Astrocyte (in vitro differentiated cells and primary cell): ENCODE data around the gene VPS13C.

Source experiments
- EZH2 ChIP-seq: IDR thresholded peaks from 2 replicates; pipeline ENCODE4 v1.6.1; 2012; ENCODE audit warnings: mild to moderate bottlenecking, low read length, inconsistent platforms; ENCODE audit not compliant: insufficient read depth
- TF ChIP-seq, protein P1 (sequence below): IDR thresholded peaks from 2 replicates; pipeline ENCODE4 v1.5.1; 2011; ENCODE audit warnings: low read depth, mild to moderate bottlenecking, inconsistent platforms, low read length, moderate library complexity; ENCODE audit not compliant: insufficient read depth

DNA sequence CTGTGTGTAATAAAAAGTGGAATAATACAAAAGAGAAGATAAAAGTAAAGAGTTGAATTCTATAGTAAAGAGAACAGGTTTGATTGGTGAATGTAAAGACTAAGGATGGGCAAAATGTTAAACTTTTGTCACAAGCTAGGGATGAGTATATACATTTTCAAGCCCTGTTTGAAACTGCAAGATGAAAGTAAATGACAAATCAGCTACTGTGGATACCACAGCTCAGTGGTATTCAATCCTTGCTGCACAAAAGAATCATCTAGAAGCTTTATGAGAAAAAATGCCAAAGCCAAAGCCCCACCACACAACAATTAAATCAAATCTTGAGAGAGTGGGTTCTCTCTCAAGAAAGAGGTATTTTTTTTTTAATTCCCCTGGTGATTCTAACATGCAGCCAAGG lies 67.7 kb downstream of the VPS13C start:
- TF ChIP-seq EZH2: no peak
- TF ChIP-seq, protein P1, sequence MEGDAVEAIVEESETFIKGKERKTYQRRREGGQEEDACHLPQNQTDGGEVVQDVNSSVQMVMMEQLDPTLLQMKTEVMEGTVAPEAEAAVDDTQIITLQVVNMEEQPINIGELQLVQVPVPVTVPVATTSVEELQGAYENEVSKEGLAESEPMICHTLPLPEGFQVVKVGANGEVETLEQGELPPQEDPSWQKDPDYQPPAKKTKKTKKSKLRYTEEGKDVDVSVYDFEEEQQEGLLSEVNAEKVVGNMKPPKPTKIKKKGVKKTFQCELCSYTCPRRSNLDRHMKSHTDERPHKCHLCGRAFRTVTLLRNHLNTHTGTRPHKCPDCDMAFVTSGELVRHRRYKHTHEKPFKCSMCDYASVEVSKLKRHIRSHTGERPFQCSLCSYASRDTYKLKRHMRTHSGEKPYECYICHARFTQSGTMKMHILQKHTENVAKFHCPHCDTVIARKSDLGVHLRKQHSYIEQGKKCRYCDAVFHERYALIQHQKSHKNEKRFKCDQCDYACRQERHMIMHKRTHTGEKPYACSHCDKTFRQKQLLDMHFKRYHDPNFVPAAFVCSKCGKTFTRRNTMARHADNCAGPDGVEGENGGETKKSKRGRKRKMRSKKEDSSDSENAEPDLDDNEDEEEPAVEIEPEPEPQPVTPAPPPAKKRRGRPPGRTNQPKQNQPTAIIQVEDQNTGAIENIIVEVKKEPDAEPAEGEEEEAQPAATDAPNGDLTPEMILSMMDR: no peak
